K562 (cell line): Measurements from ENCODE around the gene MRTFB. TPM values are rescaled to one million over a fixed set of nuclear protein-coding genes. Genes with fewer than 3 reads are reported as not detected.

Experiments used
- E2F4 ChIP-seq: sonication (generic); formaldehyde crosslinking; IDR thresholded peaks from 2 replicates; pipeline ENCODE4 v1.8.0; 2022; ENCODE audit warnings: mild to moderate bottlenecking, low read depth, missing genetic modification reagents
- ESRRA ChIP-seq: fragments of 450-650 bp; IDR thresholded peaks from 2 replicates; pipeline ENCODE4 v1.6.1; 2014; ENCODE audit warnings: low read depth, mild to moderate bottlenecking, moderate library complexity, borderline replicate concordance
- ILF3 ChIP-seq: fragments of 450-650 bp; IDR thresholded peaks from 2 replicates; pipeline ENCODE4 v1.6.1; 2018; ENCODE audit warnings: antibody characterized with exemption, mild to moderate bottlenecking, moderate library complexity, borderline replicate concordance
- LEF1 ChIP-seq: fragments of 450-650 bp; IDR thresholded peaks from 2 replicates; pipeline ENCODE4 v1.6.1; 2016; ENCODE audit warnings: mild to moderate bottlenecking
- MAFF ChIP-seq: IDR thresholded peaks from 2 replicates; pipeline ENCODE4 v1.6.1; 2012; ENCODE audit warnings: low read length, improper control_type of control experiment
- MTA3 ChIP-seq: fragments of 450-650 bp; formaldehyde crosslinking; IDR thresholded peaks from 2 replicates; pipeline ENCODE4 v1.6.1; 2017; ENCODE audit warnings: mild to moderate bottlenecking, borderline replicate concordance
- NFE2 ChIP-seq: IDR thresholded peaks from 2 replicates; pipeline ENCODE4 v1.6.1; 2014; ENCODE audit warnings: antibody characterized with exemption, low read depth
- PHF8 ChIP-seq: fragments of 200-600 bp; sonication (generic); IDR thresholded peaks from 2 replicates; pipeline ENCODE4 v1.6.1; 2012; ENCODE audit warnings: mixed run types, mild to moderate bottlenecking, inconsistent platforms, low read length, moderate library complexity, borderline replicate concordance
- RBM14 ChIP-seq: fragments of 200-400 bp; formaldehyde crosslinking; IDR thresholded peaks from 2 replicates; pipeline ENCODE4 v1.6.1; 2018; ENCODE audit warnings: low read depth, mild to moderate bottlenecking, low read length, moderate library complexity, borderline replicate concordance; ENCODE audit not compliant: insufficient read depth
- RERE ChIP-seq: sonication (generic); formaldehyde crosslinking; IDR thresholded peaks from 2 replicates; pipeline ENCODE4 v1.8.0; 2023; ENCODE audit warnings: missing genetic modification reagents, mild to moderate bottlenecking, borderline replicate concordance
- SPI1 ChIP-seq: IDR thresholded peaks from 2 replicates; pipeline ENCODE4 v1.6.1; 2011; ENCODE audit warnings: low read depth, low read length, control low read depth, borderline replicate concordance
- TARDBP ChIP-seq: fragments of 450-650 bp; IDR thresholded peaks from 2 replicates; pipeline ENCODE4 v1.6.1; 2016
- ZNF23 ChIP-seq: fragments of 250-450 bp; sonication (Bioruptor Pico); IDR thresholded peaks from 2 replicates; pipeline ENCODE4 v1.4.0; 2020; ENCODE audit warnings: mild to moderate bottlenecking
- ZNF592 ChIP-seq: fragments of 450-650 bp; IDR thresholded peaks from 2 replicates; pipeline ENCODE4 v1.6.1; 2017; ENCODE audit warnings: antibody characterized with exemption, mild to moderate bottlenecking
- ZNF76 ChIP-seq: fragments of 250-450 bp; sonication (Bioruptor Pico); IDR thresholded peaks from 2 replicates; pipeline ENCODE4 v1.4.0; 2020; ENCODE audit warnings: mild to moderate bottlenecking, moderate library complexity, borderline replicate concordance
- polyA plus RNA-seq, 8 experiments: library from polyadenylated mRNA; depleted of rRNA in 4 of 8; stranded (reverse) in 5 of 8; unstranded in 3 of 8; fragments of >200 nt; fragmentation: Nextera tagmentation in 2 of 8; fragmentation: Illumina TruSeq in 1 of 8; extraction: Ambion mirVana in 2 of 8; extraction: Trizol in 1 of 8; gene quantifications; 2 replicates each; pipeline versions ENCODE4 v1.2.1 to v1.2.3, GENCODE V29; 2011 to 2014; ENCODE audit warnings: inconsistent platforms in 1 of 8, missing spikeins in 1 of 8
- total RNA-seq, 7 experiments: library from RNA; depleted of rRNA in 6 of 7; stranded (reverse); fragments of >200 nt in 6 of 7; fragmentation: Illumina TruSeq in 2 of 7; extraction: Trizol in 2 of 7; gene quantifications; 2 replicates each; pipeline versions ENCODE4 v1.2.1 to v1.2.3, GENCODE V29; 2011 to 2021; ENCODE audit warnings: low replicate concordance in 1 of 7
- TF ChIP-seq, protein P1 (sequence below), 3 experiments: fragments of 200-800 bp in 1 of 3; sonication (Bioruptor generic) in 1 of 3; sonication (generic) in 1 of 3; formaldehyde crosslinking in 1 of 3; IDR thresholded peaks; 2 replicates each; pipeline versions ENCODE4 v1.6.1 to v1.8.0; 2016 to 2022; ENCODE audit warnings: mild to moderate bottlenecking in 2 of 3, missing compliant biosample characterization in 2 of 3, missing genetic modification characterization in 2 of 3, missing genetic modification reagents in 1 of 3

MRTFB gene
- total and polyA plus RNA-seq, 9 of the 15 experiments (the other 6 are each of a cell fraction or from before 2014, with no cell fraction given) = 2.2 to 12.7 (median 7.0) TPM

GRCh38 chr16:14310519-14310991 is 239.4 kb downstream of the MRTFB start (continued):
- TF ChIP-seq RERE (CRISPR knock-in tag) (no peak), ESRRA (peak; percentile 54; the same call in 1 of the 2 replicates), LEF1 (no peak), RBM14 (no peak), E2F4 (CRISPR knock-in tag) (no peak), ZNF76 (CRISPR knock-in tag) (no peak), ZNF592 (peak; percentile 53; the same call in 1 of the 2 replicates), MTA3 (0 out of 2 replicates have a peak, but pooled peaks have one; percentile 31), ILF3 (no peak), ZNF23 (CRISPR knock-in tag) (no peak), SPI1 (no peak), MAFF (peak; percentile 49), PHF8 (no peak), TARDBP (no peak), NFE2 (peak; percentile 88)
- TF ChIP-seq, protein P1, sequence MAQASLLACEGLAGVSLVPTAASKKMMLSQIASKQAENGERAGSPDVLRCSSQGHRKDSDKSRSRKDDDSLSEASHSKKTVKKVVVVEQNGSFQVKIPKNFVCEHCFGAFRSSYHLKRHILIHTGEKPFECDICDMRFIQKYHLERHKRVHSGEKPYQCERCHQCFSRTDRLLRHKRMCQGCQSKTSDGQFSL (CRISPR knock-in tag; IDR thresholded peaks at IDR 0.05) = peak; percentile 70
- TF ChIP-seq, protein P1 (tag; IDR thresholded peaks at IDR 0.05) = no peak
